Measurements from ENCODE around the gene GOLGA6C.
"Not testable (repeated sequence)": the region's sequence is repeated elsewhere in the genome, so short reads cannot be mapped to it uniquely, and the experiment has no call there.

Gene GOLGA6C

DNA sequence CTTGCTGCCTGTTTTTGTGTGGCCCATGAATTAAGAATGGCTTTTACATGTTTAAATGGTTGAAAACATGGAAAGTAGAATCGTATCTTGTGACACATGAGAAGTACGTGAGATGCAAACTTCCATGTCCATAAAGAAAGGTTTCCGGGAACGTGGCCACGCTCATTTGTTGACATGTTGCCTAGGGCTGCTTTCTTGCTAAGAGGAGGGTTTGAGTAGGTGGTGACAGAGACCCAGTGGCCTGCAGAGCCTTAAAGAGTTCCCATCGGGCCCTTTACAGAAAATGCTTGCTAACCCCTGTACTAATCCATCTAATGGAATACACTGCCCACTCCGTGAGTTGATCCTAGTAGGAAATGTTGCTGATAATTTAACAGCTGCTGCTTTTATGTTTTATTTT, 31.0 kb upstream of the GOLGA6C start:
- DNase-seq (ENCODE audit: low read depth), result not testable (repeated sequence)

- DNase-seq (ENCODE audit: low read depth), result no peak
Measured at GRCh38 chr15:75227663-75228280, 30.4 kb upstream of the GOLGA6C start.

DNA sequence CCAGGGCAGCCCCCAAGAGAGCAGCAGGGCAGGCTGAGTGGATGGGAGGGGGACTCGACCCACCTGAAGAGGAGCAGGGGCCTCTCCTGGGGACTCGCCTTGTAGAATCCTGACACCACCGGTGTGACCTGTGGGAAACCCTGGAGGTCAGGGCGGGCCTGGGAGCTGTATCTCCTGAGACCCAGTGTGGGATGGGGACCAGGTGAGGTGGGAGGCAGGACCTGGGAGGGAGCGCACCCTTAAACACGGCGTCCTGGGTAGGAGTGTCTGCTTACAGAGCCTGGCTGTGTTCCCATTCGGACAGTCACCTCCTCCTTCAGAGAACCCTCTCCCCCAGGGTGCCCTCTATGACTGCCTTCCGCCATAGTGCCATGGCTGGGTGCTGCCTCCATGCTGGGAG, 29.3 kb upstream of the GOLGA6C start:
- no peak for DNase-seq (ENCODE audit: low read depth)

GRCh38 chr15:75229191-75230015, 28.7 kb upstream of the GOLGA6C start:
- DNase-seq (ENCODE audit: low read depth), result no peak

DNA sequence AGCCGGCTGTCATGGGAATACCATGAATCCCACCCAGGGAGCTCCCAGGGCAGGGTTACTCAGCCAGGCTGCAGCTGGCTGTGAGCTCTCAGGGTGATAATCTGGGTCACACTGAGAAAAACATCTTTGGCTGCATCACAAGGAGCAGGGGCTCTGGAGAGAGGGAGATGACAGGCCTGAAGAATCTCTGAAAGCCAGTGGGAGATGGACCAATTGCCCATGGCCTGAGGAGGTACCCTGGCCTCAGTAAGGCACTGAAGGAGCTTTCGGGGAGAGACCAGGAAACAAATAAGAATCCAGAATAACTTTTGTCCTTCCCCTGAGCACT, 28.2 kb upstream of the GOLGA6C start:
- no peak for DNase-seq (ENCODE audit: low read depth)

GRCh38 chr15:75230551-75231371, 27.4 kb upstream of the GOLGA6C start:
- no peak for DNase-seq (ENCODE audit: low read depth)

GRCh38 chr15:75231836-75232235, 26.3 kb upstream of the GOLGA6C start:
- DNase-seq (ENCODE audit: low read depth), result no peak

DNA sequence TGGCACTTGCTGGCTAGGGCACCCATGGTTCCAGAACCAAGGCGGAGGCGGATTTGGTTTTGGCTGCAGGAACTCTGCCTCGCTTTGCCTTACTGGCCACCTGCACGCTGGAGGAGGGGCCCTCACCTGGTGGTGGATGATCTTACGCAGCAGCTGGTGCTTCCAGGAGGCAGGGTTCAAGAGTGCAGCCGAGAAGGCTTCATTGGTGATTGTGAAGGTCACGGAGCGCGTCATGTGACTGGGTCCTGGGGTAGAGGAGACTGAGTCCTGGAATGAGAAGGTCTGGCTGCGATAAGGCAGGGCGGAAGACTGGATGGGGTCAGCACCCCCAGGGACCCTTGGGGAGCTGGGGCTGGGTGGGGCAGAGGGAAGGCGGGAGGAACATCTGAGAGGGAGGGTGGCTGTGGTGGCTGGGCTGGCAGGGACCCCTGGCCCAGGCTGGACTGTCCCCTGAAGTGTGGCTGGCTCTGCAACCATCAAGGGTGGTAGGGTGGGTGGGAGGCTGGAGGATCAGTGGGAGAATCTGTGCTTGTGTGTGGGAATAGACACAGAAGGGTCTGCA, 25.8 kb upstream of the GOLGA6C start:
- no peak for DNase-seq (ENCODE audit: low read depth)

GRCh38 chr15:75232826-75233503, 25.2 kb upstream of the GOLGA6C start:
- DNase-seq (ENCODE audit: low read depth), result no peak

DNA sequence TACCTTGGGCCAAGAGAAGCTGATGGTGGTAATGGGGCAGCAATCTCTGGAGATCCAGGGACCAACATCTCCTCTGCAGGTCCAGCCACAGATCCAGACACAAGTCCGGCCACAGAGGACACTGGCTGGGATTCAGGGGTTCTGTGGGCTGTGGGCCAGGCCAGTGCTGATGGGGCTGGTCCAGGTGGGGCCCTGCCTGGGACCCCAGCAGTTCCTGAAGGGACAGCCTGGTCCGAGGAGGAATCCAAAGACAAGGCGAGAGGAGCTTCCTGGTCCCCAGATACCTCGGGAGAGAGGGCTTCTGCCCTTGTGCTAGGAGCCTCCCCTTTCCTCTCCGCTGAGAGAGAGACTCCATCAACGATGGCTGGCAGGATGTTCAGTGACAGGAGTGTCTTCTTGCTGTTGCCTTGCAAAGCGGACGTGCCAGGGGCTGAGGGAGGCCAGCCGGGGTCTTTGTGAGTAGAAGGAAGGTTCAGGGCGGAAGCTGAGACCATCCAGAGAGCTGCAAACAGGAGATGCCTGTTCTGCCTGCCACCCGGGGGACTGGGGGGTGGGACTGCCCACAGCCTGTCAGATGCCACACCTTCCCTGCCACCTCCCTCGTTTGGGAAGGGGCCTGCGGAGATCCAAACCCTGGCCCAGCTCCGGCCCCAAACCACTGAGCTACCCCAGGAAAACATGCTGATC, 24.5 kb upstream of the GOLGA6C start:
- no peak for DNase-seq (ENCODE audit: low read depth)

DNA sequence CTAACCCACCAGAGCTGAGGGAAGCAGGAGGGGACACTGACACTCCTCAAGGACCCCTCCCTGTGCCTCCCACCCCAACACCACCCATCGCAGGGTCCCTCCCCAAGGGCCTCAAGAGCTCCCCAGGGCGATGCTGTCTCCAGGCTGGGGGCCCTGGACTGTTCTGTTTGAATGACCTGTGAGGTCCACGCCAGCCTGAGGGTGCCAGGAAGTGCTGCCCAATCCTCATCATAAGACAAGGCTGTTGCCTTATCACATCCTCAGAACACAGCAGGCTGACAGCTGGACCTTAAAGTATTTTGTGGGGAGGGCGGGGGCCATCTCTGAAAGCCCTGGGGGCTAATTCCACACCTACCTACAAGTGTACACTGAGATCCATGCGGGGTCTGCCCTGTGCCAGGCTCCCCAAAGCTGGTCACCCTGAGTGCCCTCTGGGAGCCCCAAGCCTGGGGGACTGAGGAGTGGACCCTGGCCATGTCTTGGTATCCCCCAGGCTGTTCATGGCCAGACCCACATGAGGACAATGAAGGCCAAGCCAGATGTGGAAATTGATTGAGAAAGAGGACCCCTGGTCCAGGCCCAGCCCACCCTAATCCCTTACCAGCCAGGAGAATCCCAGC, 23.8 kb upstream of the GOLGA6C start:
- DNase-seq (ENCODE audit: low read depth), result no peak

- no peak for DNase-seq (ENCODE audit: low read depth)
Measured at GRCh38 chr15:75235051-75235673, 23.0 kb upstream of the GOLGA6C start.

DNA sequence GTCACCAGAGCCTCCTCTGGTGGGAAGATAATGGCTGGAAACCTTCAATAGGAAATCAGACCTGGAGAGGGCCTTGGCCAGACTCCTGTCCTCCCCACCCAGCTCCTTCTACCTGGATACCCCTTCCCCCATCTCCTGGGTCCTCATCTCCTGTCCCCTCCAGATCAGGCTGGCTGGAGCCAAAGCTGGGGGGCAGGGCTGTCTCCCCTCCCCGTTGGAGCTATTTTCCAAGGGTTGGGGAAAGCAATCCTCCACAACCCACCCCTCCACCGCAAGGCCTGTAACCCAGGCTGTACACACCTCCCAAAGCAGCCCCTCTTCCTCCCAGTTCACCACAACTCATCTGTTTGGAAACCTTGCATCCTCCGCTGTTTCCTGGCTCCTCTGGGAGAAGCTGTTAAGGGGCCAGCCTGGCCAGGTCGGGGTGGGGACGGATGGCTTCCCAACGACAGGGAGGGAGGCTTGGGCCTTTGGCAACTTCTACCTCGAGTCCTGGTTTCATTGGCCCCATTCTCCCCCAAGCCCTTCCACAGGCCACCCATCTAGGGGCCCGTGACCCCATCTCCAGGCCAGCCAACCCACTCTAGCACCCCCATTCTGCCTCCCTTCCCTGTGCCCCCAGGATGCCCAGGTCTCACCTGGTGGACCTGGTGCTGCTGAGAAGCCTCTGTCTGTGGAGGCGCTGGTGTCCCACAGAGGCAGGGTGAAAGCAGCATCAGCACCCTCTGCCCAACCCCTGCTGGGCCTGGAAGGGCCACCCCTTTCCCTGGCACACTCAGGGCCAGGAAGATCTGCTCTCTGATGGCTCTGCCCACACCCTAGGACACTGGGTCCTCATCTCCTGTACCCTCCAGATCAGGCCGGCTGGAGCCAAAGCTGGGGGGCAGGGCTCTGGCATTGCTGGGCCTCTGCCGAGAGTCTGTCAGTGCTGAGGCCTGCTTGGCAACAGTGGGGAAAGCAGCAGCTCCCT, 22.1 kb upstream of the GOLGA6C start:
- no peak for DNase-seq (ENCODE audit: low read depth)

DNA sequence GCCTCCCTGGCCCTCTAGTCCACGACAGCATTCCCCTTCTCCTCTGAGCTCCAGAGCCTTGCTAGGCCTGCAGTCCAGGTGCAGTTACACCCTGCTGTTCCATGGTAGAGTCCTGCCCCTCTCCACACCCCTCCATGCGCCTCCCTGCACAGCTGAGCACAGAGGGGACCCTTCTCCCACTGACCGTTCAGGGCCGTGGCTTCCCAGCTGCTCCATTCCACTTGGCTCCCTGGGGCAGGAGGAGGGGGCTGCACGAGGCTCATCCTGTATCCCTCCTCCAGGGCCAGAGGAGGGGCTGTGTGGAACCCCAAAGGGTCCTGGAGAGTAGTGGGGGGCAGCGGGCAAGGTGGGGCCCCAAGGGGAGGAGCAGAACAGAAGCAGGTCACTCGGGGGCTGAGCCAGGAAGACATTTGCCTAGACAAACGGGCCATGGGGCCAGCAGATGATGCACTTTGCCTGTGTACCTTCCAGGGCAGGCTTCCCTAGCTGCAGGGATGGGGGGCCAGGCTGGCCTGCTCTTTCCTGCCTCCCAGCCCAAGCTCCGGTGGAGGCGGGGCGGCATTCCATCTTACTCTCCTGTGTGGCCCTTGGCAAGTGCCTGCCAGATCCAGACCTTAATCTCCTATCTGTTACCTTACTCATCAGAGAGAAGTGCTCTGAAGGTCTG, 20.7 kb upstream of the GOLGA6C start:
- no peak for DNase-seq (ENCODE audit: low read depth)

DNA sequence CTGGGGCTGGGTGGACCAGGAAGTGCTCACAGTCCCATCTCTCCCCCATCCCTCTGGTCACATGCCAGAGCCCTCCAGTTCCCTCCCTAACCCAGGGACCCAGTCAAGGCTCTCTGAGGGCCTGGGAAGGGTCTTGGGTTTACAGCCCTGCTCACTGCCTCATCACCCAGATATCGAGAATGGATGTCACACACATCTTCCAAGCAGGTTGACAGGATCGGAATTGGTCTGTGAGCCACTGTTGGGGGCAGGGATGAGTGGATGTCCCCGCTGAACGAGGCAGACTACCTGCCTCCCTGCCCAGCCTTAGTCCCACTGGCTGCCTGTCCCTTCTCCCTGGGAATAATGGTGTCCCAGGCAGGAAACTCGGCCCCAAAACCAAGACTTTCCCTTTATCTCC, 20.0 kb upstream of the GOLGA6C start:
- no peak for DNase-seq (ENCODE audit: low read depth)

DNA sequence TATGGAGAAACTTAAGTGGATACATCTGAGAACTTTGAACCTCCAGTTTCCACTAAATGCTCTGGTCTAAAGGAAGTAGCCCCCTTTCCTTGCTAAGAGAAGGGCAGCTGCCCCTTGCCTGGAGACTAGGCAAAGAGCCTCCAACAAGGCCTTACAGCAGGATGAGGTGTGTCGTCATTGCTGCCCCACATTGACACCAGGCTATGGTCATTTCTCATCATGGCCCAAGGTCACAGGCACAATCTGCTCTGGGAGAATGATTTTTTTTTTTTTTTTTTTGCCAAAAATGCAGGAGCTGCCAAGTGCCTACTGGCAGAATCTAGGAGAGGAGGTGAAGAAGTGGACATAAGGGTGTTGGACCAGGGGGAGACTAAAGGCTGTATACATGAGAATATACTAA, 12.4 kb upstream of the GOLGA6C start:
- DNase-seq (ENCODE audit: low read depth), result not testable (repeated sequence)

DNA sequence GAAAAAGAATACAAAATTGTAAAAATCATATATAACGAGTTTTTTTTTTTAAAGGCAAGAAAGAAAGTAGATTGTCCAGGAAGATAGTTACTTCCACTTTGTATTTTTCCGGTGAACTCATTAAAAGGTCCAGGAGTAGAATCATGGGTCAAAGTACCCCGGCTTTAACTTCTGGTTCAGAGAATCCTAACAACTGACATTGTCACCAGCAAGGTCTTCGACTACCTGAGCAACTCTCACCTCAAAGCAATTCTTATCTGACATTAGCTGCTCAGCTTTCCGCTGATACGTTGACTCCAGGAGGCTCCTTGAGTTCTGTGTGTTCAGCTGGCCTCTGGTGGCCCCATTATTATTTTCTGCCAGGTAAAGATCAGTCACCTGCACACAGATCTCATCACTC, 9.1 kb upstream of the GOLGA6C start:
- not testable (repeated sequence) for DNase-seq (ENCODE audit: low read depth)

DNA sequence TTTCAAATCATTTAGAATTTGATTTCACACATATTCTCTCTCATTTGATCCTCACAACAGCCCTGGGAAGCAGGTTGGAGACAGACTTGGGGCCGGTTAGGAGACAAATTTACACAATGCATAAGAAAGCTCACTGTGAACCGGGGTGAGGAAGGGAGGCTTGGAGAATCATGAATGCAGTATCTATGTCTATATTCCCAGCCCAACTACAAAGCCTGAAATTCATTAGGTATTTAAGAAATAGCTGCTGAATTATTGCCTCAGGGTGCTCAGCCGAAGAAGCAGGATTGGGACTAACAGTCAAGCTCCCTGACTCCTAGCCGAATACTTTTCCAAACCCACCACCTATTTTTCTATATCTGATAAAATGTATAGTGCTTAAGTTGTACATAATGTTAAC, 8.4 kb upstream of the GOLGA6C start:
- no peak for DNase-seq (ENCODE audit: low read depth)

- not testable (repeated sequence) for DNase-seq (ENCODE audit: low read depth)
Measured at GRCh38 chr15:75251343-75251742, 6.8 kb upstream of the GOLGA6C start.
